Lung (tissue), 12 donors: ENCODE data around the gene IP6K3. TPM values are rescaled to one million over a fixed set of nuclear protein-coding genes. Genes with fewer than 3 reads are reported as not detected.

Source experiments
- ATAC-seq: fragments of 200-7000 bp; cut with Tn5 transposase; one replicate; pipeline ENCODE4 v1.9.1; 2020; ENCODE audit warnings: moderate number of reproducible peaks; ENCODE audit not compliant: insufficient read depth, low FRiP score
- DNase-seq, 3 donors: peaks; one replicate each; pipeline ENCODE4 v3.0.0-alpha.2; 2013 to 2017
- H3K27ac ChIP-seq, 2 donors: one replicate each; pipeline ENCODE4 v1.5.1; 2013; ENCODE audit warnings: mild to moderate bottlenecking in 2 of 2, moderate library complexity in 2 of 2, control low read depth in 1 of 2, inconsistent platforms in 1 of 2, low read depth in 1 of 2, low read length in 1 of 2
- H3K27me3 ChIP-seq, 3 donors: one replicate each; pipeline ENCODE4 v1.5.1; 2013; ENCODE audit warnings: low read length in 2 of 3; ENCODE audit not compliant: control insufficient read depth in 3 of 3, insufficient read depth in 3 of 3
- H3K36me3 ChIP-seq, 4 donors: one replicate each; pipeline ENCODE4 v1.5.1; 2013; ENCODE audit warnings: low read length in 4 of 4, mild to moderate bottlenecking in 1 of 4, moderate library complexity in 1 of 4; ENCODE audit not compliant: control insufficient read depth in 4 of 4, insufficient read depth in 4 of 4
- H3K4me1 ChIP-seq, 5 donors: one replicate each; pipeline ENCODE4 v1.5.1; 2013; ENCODE audit warnings: low read length in 5 of 5, mild to moderate bottlenecking in 2 of 5, moderate library complexity in 1 of 5; ENCODE audit not compliant: control insufficient read depth in 5 of 5, insufficient read depth in 5 of 5
- H3K4me3 ChIP-seq: one replicate; pipeline ENCODE4 v1.5.1; 2013; ENCODE audit warnings: mild to moderate bottlenecking, control low read depth, moderate library complexity
- H3K9ac ChIP-seq, 2 donors: one replicate each; pipeline ENCODE4 v1.5.1; 2013; ENCODE audit warnings: low read length in 2 of 2, control low read depth in 1 of 2; ENCODE audit not compliant: insufficient read depth in 1 of 2
- H3K9me3 ChIP-seq, 4 donors: one replicate each; pipeline ENCODE4 v1.5.1; 2013; ENCODE audit warnings: low read length in 3 of 4, mild to moderate bottlenecking in 1 of 4, moderate library complexity in 1 of 4; ENCODE audit not compliant: control insufficient read depth in 4 of 4, insufficient read depth in 3 of 4
- WGBS, 2 donors: extraction: QIAGEN DNeasy Blood & Tissue Kit; methylation state at CpG; one replicate each; pipeline ENCODE4 v1.1.7; 2013; 5-methylcytosine and 5-hydroxymethylcytosine counted together
- polyA plus RNA-seq, 2 donors: library from polyadenylated mRNA; stranded (reverse); fragments of 200-250 nt; gene quantifications; one replicate each; pipeline ENCODE4 v1.2.1, GENCODE V29; 2013
- total RNA-seq, 2 donors: library from RNA; depleted of rRNA in 1 of 2; stranded (reverse); fragments of >200 nt in 1 of 2; gene quantifications; one replicate each; pipeline ENCODE4 v1.2.1, GENCODE V29; 2014 to 2021
- TF ChIP-seq, protein P1 (sequence below): IDR thresholded peaks from 2 replicates; pipeline ENCODE4 v1.5.1; 2012; ENCODE audit warnings: mild to moderate bottlenecking; ENCODE audit errors: control extremely low read depth, extremely low read depth
- donor health status: control.
- donor health status: control.
- donor health status: Bipolar disorder and iron deficiency.
- donor health status: healthy.
- donor health status: DM: yes; HTN: yes; CAD: no.

IP6K3 gene
- total and polyA plus RNA-seq, 4 donors: 1.3 to 3.9 (median 2.5) TPM

DNA sequence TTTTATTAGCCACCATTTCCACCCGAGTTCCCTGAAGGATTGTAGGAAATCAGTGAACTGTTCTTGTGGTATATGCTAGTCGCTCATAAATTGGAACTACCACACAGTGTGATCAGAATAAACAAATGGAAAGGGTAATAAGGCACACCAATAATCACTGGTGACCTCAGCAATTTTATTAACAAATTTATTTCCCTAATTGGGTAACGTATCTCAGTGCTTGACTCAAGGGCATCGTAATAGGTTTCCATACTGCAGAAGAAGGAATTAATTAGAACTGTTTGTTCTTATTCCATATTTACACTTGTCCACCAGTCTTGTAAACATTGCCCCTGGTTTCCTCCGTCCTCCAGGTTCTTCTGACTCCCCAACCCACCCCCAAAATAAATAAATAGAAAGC is 25.2 kb downstream of the IP6K3 start:
- Histone ChIP-seq H3K36me3 (no peaks in the 10 kb centered on the region), H3K27me3 (no peaks in the 10 kb centered on the region), H3K4me1 (peaks cover 7 to 57% (median 34%) of the 10 kb centered on the region in 5 donors), H3K4me3 (no peak overlapping the region), H3K27ac (no peak overlapping the region), H3K9me3 (no peaks in the 10 kb centered on the region), H3K9ac (no peak overlapping the region)
- no peak for DNase-seq
- ATAC-seq: no peak
- TF ChIP-seq, protein P1, sequence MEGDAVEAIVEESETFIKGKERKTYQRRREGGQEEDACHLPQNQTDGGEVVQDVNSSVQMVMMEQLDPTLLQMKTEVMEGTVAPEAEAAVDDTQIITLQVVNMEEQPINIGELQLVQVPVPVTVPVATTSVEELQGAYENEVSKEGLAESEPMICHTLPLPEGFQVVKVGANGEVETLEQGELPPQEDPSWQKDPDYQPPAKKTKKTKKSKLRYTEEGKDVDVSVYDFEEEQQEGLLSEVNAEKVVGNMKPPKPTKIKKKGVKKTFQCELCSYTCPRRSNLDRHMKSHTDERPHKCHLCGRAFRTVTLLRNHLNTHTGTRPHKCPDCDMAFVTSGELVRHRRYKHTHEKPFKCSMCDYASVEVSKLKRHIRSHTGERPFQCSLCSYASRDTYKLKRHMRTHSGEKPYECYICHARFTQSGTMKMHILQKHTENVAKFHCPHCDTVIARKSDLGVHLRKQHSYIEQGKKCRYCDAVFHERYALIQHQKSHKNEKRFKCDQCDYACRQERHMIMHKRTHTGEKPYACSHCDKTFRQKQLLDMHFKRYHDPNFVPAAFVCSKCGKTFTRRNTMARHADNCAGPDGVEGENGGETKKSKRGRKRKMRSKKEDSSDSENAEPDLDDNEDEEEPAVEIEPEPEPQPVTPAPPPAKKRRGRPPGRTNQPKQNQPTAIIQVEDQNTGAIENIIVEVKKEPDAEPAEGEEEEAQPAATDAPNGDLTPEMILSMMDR: no peak
- WGBS, 2 donors: 65 to 78% methylated on average over 5 of the region's 5 CpGs

DNA sequence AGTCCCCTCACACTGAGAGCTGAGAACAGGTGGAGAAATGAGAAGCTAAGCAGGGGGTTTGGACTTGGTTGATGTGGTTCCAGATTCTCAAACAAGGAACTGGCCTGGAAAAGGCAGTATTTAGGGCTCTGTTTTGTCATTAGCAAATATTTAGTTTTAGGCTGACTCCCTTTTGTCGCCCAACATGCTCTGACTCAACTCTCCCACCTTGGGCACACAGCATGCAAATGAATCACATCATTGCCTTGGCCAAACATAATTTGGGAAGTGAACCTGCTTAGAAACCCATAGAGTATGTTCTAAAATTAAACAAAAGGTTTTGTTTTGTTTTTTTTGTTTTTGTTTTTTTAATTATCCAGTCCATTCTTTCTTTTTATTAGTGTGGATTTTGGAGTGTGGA is 25.7 kb downstream of the IP6K3 start:
- DNase-seq (no peak), ATAC-seq (no peak)
- no peak overlapping the region for H3K27ac ChIP-seq

DNA sequence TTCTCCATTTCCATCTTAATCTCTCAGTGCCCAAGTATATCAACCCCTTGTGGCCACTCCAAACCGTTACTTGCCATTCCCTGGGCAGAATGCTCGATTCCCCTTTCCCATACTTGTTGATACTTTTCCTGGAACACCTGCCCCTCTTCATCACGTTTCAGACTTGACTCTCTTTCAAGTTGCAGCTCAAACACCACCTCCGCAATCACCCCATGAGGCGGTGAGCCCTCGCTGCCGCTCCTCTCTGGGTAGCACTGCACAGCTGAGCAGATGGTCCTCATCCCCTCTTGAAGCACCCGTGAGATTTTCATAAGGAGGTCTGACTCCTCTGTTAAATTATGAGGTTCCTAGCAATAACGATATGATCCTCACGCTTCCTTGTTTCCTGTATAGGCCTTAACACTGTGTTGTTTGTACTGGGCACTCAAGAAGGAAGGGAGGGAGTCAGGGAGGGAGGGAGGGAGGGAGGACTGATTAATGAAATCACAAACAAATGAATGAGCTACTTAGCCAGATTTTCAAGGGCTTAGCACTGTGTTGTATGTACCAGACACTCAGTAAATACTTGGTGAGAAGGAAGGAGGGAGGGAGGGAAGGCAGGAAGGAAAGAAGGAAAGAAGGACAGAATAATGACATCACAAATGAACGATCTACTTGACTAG is 27.2 kb downstream of the IP6K3 start:
- WGBS, 2 donors: 61 to 73% methylated on average over 11 of the region's 11 CpGs

More for the DNA sequence above, 25.7 kb downstream of the IP6K3 start:
- Histone ChIP-seq H3K4me1 (peaks cover 7 to 60% (median 34%) of the 10 kb centered on the region in 5 donors), H3K9ac (no peak overlapping the region), H3K27me3 (no peaks in the 10 kb centered on the region), H3K4me3 (no peak overlapping the region), H3K36me3 (no peaks in the 10 kb centered on the region), H3K9me3 (no peaks in the 10 kb centered on the region)
- 61 to 89% methylated on average over 1 of the region's 1 CpG for WGBS, 2 donors
- TF ChIP-seq, protein P1: no peak

More for the DNA sequence above, 27.2 kb downstream of the IP6K3 start:
- peak in 2 of 3 donors; percentile 58 to 76 for DNase-seq
- Histone ChIP-seq H3K9me3 (no peaks in the 10 kb centered on the region), H3K36me3 (no peaks in the 10 kb centered on the region), H3K27ac (peak overlapping the region in 1 of 2 donors; percentile 30), H3K9ac (no peak overlapping the region), H3K4me3 (no peak overlapping the region), H3K4me1 (peaks cover 7 to 57% (median 34%) of the 10 kb centered on the region in 5 donors), H3K27me3 (no peaks in the 10 kb centered on the region)
- TF ChIP-seq, protein P1: no peak
- peak; percentile 68 for ATAC-seq
